ENCODE data around the gene TMEM174. TPM values are rescaled to one million over a fixed set of nuclear protein-coding genes. Genes with fewer than 3 reads are reported as not detected.
A peak's percentile ranks its signal among the peaks of the same experiment; 100 is the strongest.
"Not testable (repeated sequence)": the region's sequence is repeated elsewhere in the genome, so short reads cannot be mapped to it uniquely, and the experiment has no call there.

TMEM174 gene
- total RNA-seq, 1 donor: not detected

DNA sequence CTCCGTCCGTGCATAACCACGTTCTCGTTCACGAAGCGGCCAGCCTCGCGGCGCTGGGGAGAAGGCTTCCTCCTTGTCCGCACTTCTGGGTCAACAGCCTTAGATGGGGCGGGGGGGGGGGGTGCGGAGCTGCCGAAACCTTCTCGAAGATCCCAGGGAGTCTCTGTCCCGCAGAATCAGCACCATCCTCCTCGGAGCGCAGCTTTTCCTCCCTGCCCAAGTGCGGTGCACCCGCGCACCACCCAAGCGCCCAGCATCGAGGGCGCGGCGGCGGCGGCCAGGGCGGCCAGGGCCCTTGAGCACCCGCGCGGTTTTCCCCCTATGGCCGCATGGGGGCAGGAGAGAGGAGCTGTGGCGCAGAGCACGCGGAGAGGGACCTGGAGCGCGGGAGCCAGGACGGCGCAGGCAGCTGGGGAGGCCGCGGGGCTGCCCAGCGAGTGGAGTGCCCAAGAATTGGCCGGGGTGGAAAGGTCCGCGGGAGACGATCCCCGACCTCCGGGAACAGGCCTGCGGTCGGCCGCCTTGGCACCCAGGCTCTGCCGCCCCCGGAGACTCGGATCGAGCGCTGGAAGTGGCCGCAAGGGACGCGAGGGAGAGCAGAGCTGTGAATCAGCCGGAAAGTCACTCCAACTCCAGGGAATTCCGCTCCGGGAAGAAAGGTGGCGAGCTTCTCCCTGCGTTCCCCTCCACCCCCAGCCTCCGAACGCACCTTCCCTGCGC, 43.1 kb downstream of the TMEM174 start:
- Histone ChIP-seq H3K4me2 (ENCODE audit: insufficient read depth, low read length) (peak overlapping the region; percentile 90), H2AFZ (ENCODE audit: low read length) (peak overlapping the region; percentile 98), H3K4me3 (ENCODE audit: insufficient read depth, low read length) (peak overlapping the region; percentile 64), H3K79me2 (ENCODE audit: insufficient read depth, low read length) (no peaks in the 10 kb centered on the region), H3K4me1 (ENCODE audit: insufficient read depth, low read length) (peaks cover 13% of the 10 kb centered on the region), H4K20me1 (ENCODE audit: insufficient read depth, low read length) (no peaks in the 10 kb centered on the region), H3K36me3 (ENCODE audit: insufficient read depth, low read length) (no peaks in the 10 kb centered on the region), H3K9me3 (ENCODE audit: low read depth, low read length) (no peaks in the 10 kb centered on the region), H3K27ac (ENCODE audit: low read depth, low read length) (peak overlapping the region; percentile 8), H3K27me3 (ENCODE audit: insufficient read depth, low read length) (no peaks in the 10 kb centered on the region)
- peak; percentile 97 for DNase-seq (ENCODE audit: insufficient read length, low spot score, missing footprints)
- TF ChIP-seq, protein P1, sequence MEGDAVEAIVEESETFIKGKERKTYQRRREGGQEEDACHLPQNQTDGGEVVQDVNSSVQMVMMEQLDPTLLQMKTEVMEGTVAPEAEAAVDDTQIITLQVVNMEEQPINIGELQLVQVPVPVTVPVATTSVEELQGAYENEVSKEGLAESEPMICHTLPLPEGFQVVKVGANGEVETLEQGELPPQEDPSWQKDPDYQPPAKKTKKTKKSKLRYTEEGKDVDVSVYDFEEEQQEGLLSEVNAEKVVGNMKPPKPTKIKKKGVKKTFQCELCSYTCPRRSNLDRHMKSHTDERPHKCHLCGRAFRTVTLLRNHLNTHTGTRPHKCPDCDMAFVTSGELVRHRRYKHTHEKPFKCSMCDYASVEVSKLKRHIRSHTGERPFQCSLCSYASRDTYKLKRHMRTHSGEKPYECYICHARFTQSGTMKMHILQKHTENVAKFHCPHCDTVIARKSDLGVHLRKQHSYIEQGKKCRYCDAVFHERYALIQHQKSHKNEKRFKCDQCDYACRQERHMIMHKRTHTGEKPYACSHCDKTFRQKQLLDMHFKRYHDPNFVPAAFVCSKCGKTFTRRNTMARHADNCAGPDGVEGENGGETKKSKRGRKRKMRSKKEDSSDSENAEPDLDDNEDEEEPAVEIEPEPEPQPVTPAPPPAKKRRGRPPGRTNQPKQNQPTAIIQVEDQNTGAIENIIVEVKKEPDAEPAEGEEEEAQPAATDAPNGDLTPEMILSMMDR (IDR thresholded peaks at IDR 0.05; ENCODE audit: extremely low read depth, low read depth, low read length): peak; percentile 59

GRCh38 chr5:73218552-73219171, 45.7 kb downstream of the TMEM174 start:
- H3K36me3 ChIP-seq (ENCODE audit: insufficient read depth, low read length): no peaks in the 10 kb centered on the region
- no peak overlapping the region for H3K27ac ChIP-seq (ENCODE audit: low read depth, low read length)
- peaks cover 2% of the 10 kb centered on the region for H3K27me3 ChIP-seq (ENCODE audit: insufficient read depth, low read length)
- no peak overlapping the region for H3K4me2 ChIP-seq (ENCODE audit: insufficient read depth, low read length)
- no peak overlapping the region for H3K4me3 ChIP-seq (ENCODE audit: insufficient read depth, low read length)
- DNase-seq (ENCODE audit: insufficient read length, low spot score, missing footprints): no peak
- no peaks in the 10 kb centered on the region for H3K79me2 ChIP-seq (ENCODE audit: insufficient read depth, low read length)
- no peaks in the 10 kb centered on the region for H4K20me1 ChIP-seq (ENCODE audit: insufficient read depth, low read length)
- no peaks in the 10 kb centered on the region for H3K9me3 ChIP-seq (ENCODE audit: low read depth, low read length)
- no peak overlapping the region for H2AFZ ChIP-seq (ENCODE audit: low read length)
- TF ChIP-seq, protein P1 (IDR thresholded peaks at IDR 0.05; ENCODE audit: extremely low read depth, low read depth, low read length): peak; percentile 66
- peaks cover 10% of the 10 kb centered on the region for H3K4me1 ChIP-seq (ENCODE audit: insufficient read depth, low read length)

- not testable (repeated sequence) for H3K27ac ChIP-seq (ENCODE audit: low read depth, low read length); H3K4me2 ChIP-seq (ENCODE audit: insufficient read depth, low read length); H3K27me3 ChIP-seq (ENCODE audit: insufficient read depth, low read length); H3K4me1 ChIP-seq (ENCODE audit: insufficient read depth, low read length); H3K79me2 ChIP-seq (ENCODE audit: insufficient read depth, low read length); H3K9me3 ChIP-seq (ENCODE audit: low read depth, low read length); H2AFZ ChIP-seq (ENCODE audit: low read length); H4K20me1 ChIP-seq (ENCODE audit: insufficient read depth, low read length); H3K36me3 ChIP-seq (ENCODE audit: insufficient read depth, low read length); DNase-seq (ENCODE audit: insufficient read length, low spot score, missing footprints); H3K4me3 ChIP-seq (ENCODE audit: insufficient read depth, low read length)
Measured at GRCh38 chr5:73219336-73219735, 46.3 kb downstream of the TMEM174 start.

DNA sequence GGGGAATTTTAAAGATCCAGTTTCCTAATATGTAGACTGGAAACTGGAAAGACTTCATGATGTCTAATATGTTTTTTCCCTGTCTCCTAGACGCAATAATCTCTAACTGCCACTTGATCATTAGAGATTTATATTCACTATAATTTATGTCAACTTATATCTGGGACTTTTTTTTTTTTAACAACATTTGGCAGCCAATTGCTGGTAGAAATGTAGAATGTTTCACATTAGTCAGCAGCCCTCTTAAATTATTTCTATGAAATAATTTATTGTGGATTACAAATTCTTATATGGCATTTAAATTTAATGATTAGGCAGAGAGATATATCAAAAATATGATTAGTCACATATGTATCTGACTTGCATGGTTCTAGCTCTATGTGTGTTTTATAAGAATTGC, 48.2 kb downstream of the TMEM174 start:
- Histone ChIP-seq H3K4me3 (ENCODE audit: insufficient read depth, low read length) (no peak overlapping the region), H2AFZ (ENCODE audit: low read length) (no peak overlapping the region), H3K9me3 (ENCODE audit: low read depth, low read length) (no peaks in the 10 kb centered on the region), H3K36me3 (ENCODE audit: insufficient read depth, low read length) (no peaks in the 10 kb centered on the region), H3K4me1 (ENCODE audit: insufficient read depth, low read length) (peaks cover 4% of the 10 kb centered on the region), H3K27me3 (ENCODE audit: insufficient read depth, low read length) (peaks cover 2% of the 10 kb centered on the region), H3K4me2 (ENCODE audit: insufficient read depth, low read length) (no peak overlapping the region), H3K27ac (ENCODE audit: low read depth, low read length) (no peak overlapping the region), H4K20me1 (ENCODE audit: insufficient read depth, low read length) (no peaks in the 10 kb centered on the region), H3K79me2 (ENCODE audit: insufficient read depth, low read length) (no peaks in the 10 kb centered on the region)
- no peak for DNase-seq (ENCODE audit: insufficient read length, low spot score, missing footprints)
- TF ChIP-seq, protein P1 (IDR thresholded peaks at IDR 0.05; ENCODE audit: extremely low read depth, low read depth, low read length): no peak
